ENCODE measurements around the gene ARL11.
"Not testable (repeated sequence)": the region's sequence is repeated elsewhere in the genome, so short reads cannot be mapped to it uniquely, and the experiment has no call there.

The ARL11 gene

GRCh38 chr13:49627831-49628652 is at the start of gene ARL11:
Gene ARL11, plus strand, starts transcription at chr13:49628507. Its CDS starts 1,941 bp downstream, at chr13:49630448.
- DNase-seq: peak; percentile 27

- DNase-seq: no peak
Observed at GRCh38 chr13:49579501-49579900, 48.8 kb upstream of the ARL11 start.

GRCh38 chr13:49580980-49581680 is 47.2 kb upstream of the ARL11 start:
- DNase-seq: no peak

- no peak for DNase-seq
Observed at GRCh38 chr13:49584771-49585182, 43.5 kb upstream of the ARL11 start.

GRCh38 chr13:49585220-49586157 is 42.8 kb upstream of the ARL11 start, which contains the start of gene RCBTB1:
Gene RCBTB1, minus strand, starts transcription at chr13:49585558. Its CDS starts 18,279 bp downstream, at chr13:49567279.
- DNase-seq: peak; percentile 65

- DNase-seq: no peak
Observed at GRCh38 chr13:49586717-49587116, 41.6 kb upstream of the ARL11 start.

- DNase-seq: no peak
Observed at GRCh38 chr13:49587311-49587847, 40.9 kb upstream of the ARL11 start.

- not testable (repeated sequence) for DNase-seq
Observed at GRCh38 chr13:49590714-49591113, 37.6 kb upstream of the ARL11 start.

- not testable (repeated sequence) for DNase-seq
Observed at GRCh38 chr13:49593876-49594275, 34.4 kb upstream of the ARL11 start.

GRCh38 chr13:49594576-49594975 is 33.7 kb upstream of the ARL11 start:
- no peak for DNase-seq

GRCh38 chr13:49596221-49596620 is 32.1 kb upstream of the ARL11 start:
- no peak for DNase-seq

GRCh38 chr13:49597043-49597641 is 31.2 kb upstream of the ARL11 start:
- no peak for DNase-seq

GRCh38 chr13:49602005-49602404 is 26.3 kb upstream of the ARL11 start:
- no peak for DNase-seq

- not testable (repeated sequence) for DNase-seq
Observed at GRCh38 chr13:49602615-49603014, 25.7 kb upstream of the ARL11 start.

GRCh38 chr13:49604570-49604969 is 23.7 kb upstream of the ARL11 start:
- DNase-seq: no peak

GRCh38 chr13:49606747-49607648 is 21.3 kb upstream of the ARL11 start:
- DNase-seq: peak; percentile 71

- no peak for DNase-seq
Observed at GRCh38 chr13:49607761-49608160, 20.5 kb upstream of the ARL11 start.

GRCh38 chr13:49608651-49609331 is 19.5 kb upstream of the ARL11 start:
- DNase-seq: no peak

- DNase-seq: no peak
Observed at GRCh38 chr13:49610176-49610575, 18.1 kb upstream of the ARL11 start.

GRCh38 chr13:49612042-49612441 is 16.3 kb upstream of the ARL11 start:
- DNase-seq: not testable (repeated sequence)
